Astrocyte (in vitro differentiated cells and primary cell): ENCODE measurements around the gene ASB13.

Experiments
- CTCF ChIP-seq: IDR thresholded peaks from 2 replicates; pipeline ENCODE4 v1.5.1; 2011; ENCODE audit warnings: low read depth, mild to moderate bottlenecking, inconsistent platforms, low read length, moderate library complexity; ENCODE audit not compliant: insufficient read depth
- EZH2 ChIP-seq: IDR thresholded peaks from 2 replicates; pipeline ENCODE4 v1.6.1; 2012; ENCODE audit warnings: mild to moderate bottlenecking, low read length, inconsistent platforms; ENCODE audit not compliant: insufficient read depth

GRCh38 chr10:5697342-5697741 is 30.9 kb upstream of the ASB13 start:
- TF ChIP-seq CTCF (no peak), EZH2 (no peak)
